CD8-positive, alpha-beta memory T cell (primary cell): Measurements from ENCODE around the gene AHCYL2. TPM values are rescaled to one million over a fixed set of nuclear protein-coding genes. Genes with fewer than 3 reads are reported as not detected.
"Not testable (repeated sequence)": the region's sequence is repeated elsewhere in the genome, so short reads cannot be mapped to it uniquely, and the experiment has no call there.

Experiments used
- CTCF ChIA-PET: fragments of 350-600 bp; sonication (Branson Sonifier 250); formaldehyde crosslinking; loops from one replicate; lab custom pipeline; 2021; ENCODE audit warnings: antibody characterized with exemption; lab: Charles Lee
- POLR2A ChIA-PET: fragments of 350-600 bp; sonication (Branson Sonifier 250); formaldehyde crosslinking; loops from one replicate; lab custom pipeline; 2021; ENCODE audit warnings: antibody characterized with exemption; lab: Charles Lee
- DNase-seq, 5 donors: peaks; one replicate each; pipeline versions ENCODE4 v3.0.0 to v3.0.0-alpha.2; 2020 to 2022; ENCODE audit warnings: mixed read lengths in 1 of 5
- H3K27ac ChIP-seq: one replicate; pipeline ENCODE4 v1.7.0; 2013; ENCODE audit warnings: low read depth, mild to moderate bottlenecking, low read length, moderate library complexity
- H3K27me3 ChIP-seq: 2 replicates; pipeline ENCODE4 v1.7.0; 2013; ENCODE audit warnings: low read length, mild to moderate bottlenecking; ENCODE audit not compliant: insufficient read depth, poor library complexity, severe bottlenecking
- H3K36me3 ChIP-seq: 2 replicates; pipeline ENCODE4 v1.7.0; 2013; ENCODE audit warnings: mild to moderate bottlenecking, low read length, moderate library complexity; ENCODE audit not compliant: insufficient read depth
- H3K4me1 ChIP-seq: 2 replicates; pipeline ENCODE4 v1.7.0; 2013; ENCODE audit warnings: mild to moderate bottlenecking, low read length, moderate library complexity; ENCODE audit not compliant: insufficient read depth
- H3K4me3 ChIP-seq: 2 replicates; pipeline ENCODE4 v1.7.0; 2013; ENCODE audit warnings: mild to moderate bottlenecking, low read length
- H3K9me3 ChIP-seq: 2 replicates; pipeline ENCODE4 v1.7.0; 2013; ENCODE audit warnings: mild to moderate bottlenecking, low read length
- H3K27ac Mint-ChIP-seq, 8 donors: one replicate each; pipeline ENCODE4 v1.8.0; 2020 to 2021; ENCODE audit warnings: mixed read lengths in 8 of 8, mild to moderate bottlenecking in 6 of 8, inconsistent platforms in 3 of 8, moderate library complexity in 3 of 8
- H3K27me3 Mint-ChIP-seq, 2 donors: one replicate each; pipeline ENCODE4 v1.8.0; 2020 to 2021; ENCODE audit warnings: mixed read lengths in 2 of 2, mild to moderate bottlenecking in 1 of 2, moderate library complexity in 1 of 2
- H3K36me3 Mint-ChIP-seq, 3 donors: one replicate each; pipeline ENCODE4 v1.8.0; 2020 to 2021; ENCODE audit warnings: mixed read lengths in 3 of 3, inconsistent platforms in 1 of 3, mild to moderate bottlenecking in 1 of 3
- H3K4me1 Mint-ChIP-seq, 3 donors: one replicate each; pipeline ENCODE4 v1.8.0; 2020 to 2021; ENCODE audit warnings: mixed read lengths in 3 of 3, inconsistent platforms in 1 of 3, mild to moderate bottlenecking in 1 of 3
- H3K4me3 Mint-ChIP-seq, 7 donors: one replicate each; pipeline ENCODE4 v1.8.0; 2020 to 2021; ENCODE audit warnings: mixed read lengths in 7 of 7, mild to moderate bottlenecking in 6 of 7, moderate library complexity in 4 of 7, inconsistent platforms in 2 of 7
- H3K9me3 Mint-ChIP-seq, 5 donors: one replicate each; pipeline ENCODE4 v1.8.0; 2020 to 2022; ENCODE audit warnings: mixed read lengths in 5 of 5, mild to moderate bottlenecking in 3 of 5, moderate library complexity in 2 of 5, inconsistent platforms in 1 of 5
- polyA plus RNA-seq: library from polyadenylated mRNA; unstranded; fragments of 300-500 nt; fragmentation: Illumina TruSeq; gene quantifications from one replicate; pipeline ENCODE4 v1.2.3, GENCODE V29; 2021
- total RNA-seq, 2 experiments: library from RNA; stranded (reverse); gene quantifications; one replicate each; pipeline ENCODE4 v1.2.3, GENCODE V29; 2021

AHCYL2 gene
- total and polyA plus RNA-seq, 3 experiments from 2014 or later, result 8.1 to 8.4 (median 8.2) TPM

DNA sequence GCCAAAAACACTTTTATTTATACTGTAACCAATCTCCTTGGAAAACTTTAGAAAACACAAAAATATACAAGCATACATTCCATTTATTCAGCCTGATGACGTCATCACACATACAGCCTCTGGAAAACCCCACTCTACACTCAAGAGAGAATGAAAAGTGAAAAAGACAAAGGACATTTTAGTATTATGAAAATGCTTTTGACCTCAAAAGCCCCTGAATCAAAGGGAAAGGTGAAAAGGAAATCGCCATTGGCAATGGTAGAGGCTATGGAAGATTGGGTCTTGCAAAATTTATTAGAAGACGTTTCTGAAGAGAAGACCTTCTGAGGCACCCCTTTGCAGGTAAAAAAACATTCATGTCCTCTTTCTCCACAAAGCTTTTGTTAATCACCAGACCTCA is 126.5 kb downstream of the AHCYL2 start:
- Mint-ChIP-seq H3K4me1 (no peaks in the 10 kb centered on the region), H3K27ac (no peak overlapping the region), H3K36me3 (peaks cover 0 to 2% (median 0%) of the 10 kb centered on the region in 3 donors), H3K9me3 (no peaks in the 10 kb centered on the region), H3K4me3 (no peak overlapping the region), H3K27me3 (no peaks in the 10 kb centered on the region)
- Histone ChIP-seq H3K27ac (no peak overlapping the region), H3K4me3 (no peak overlapping the region), H3K9me3 (no peaks in the 10 kb centered on the region), H3K27me3 (no peaks in the 10 kb centered on the region), H3K36me3 (no peaks in the 10 kb centered on the region), H3K4me1 (no peaks in the 10 kb centered on the region)
- no peak for DNase-seq
- ChIA-PET POLR2A (interaction anchor here (0.6 kb wide), 1 partner anchor 571 kb away, joined by 5 read pairs; no protein-coding TSS in a partner anchor), CTCF (no interaction called here)

DNA sequence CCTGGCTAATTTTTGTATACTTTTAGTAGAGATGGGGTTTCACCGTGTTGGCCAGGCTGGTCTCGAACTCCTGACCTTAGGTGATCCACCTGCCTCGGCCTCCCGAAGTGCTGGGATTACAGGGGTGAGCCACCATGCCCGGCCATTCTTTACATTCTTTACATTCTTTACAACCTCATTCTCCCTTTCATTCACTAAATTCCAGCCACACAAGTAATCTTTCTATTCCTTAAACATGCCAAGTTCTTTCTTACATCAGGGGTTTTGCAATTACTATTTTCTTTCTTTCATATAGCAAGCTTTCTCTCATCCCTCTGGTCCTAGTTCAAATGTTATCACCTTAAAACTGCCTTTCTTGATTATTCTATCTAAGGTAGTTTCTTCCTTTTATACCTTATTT is 128.3 kb downstream of the AHCYL2 start:
- CTCF ChIA-PET, H3K9me3 Mint-ChIP-seq, H3K36me3 Mint-ChIP-seq, H3K4me3 Mint-ChIP-seq, H3K4me1 Mint-ChIP-seq, H3K27me3 Mint-ChIP-seq, H3K36me3 ChIP-seq, H3K4me1 ChIP-seq, H3K27ac ChIP-seq, DNase-seq, H3K27ac Mint-ChIP-seq, H3K9me3 ChIP-seq, H3K4me3 ChIP-seq, H3K27me3 ChIP-seq, POLR2A ChIA-PET: not testable (repeated sequence)

GRCh38 chr7:129354428-129355157 is 129.8 kb downstream of the AHCYL2 start:
- no peaks in the 10 kb centered on the region for H3K9me3 ChIP-seq
- Mint-ChIP-seq H3K27ac (no peak overlapping the region), H3K9me3 (no peaks in the 10 kb centered on the region), H3K4me3 (no peak overlapping the region), H3K4me1 (peaks cover 0 to 9% (median 4%) of the 10 kb centered on the region in 3 donors), H3K27me3 (no peaks in the 10 kb centered on the region), H3K36me3 (peaks cover 0 to 2% (median 0%) of the 10 kb centered on the region in 3 donors)
- no peak overlapping the region for H3K4me3 ChIP-seq
- no peaks in the 10 kb centered on the region for H3K36me3 ChIP-seq
- ChIA-PET POLR2A (no interaction called here), CTCF (interaction anchor here (1.8 kb wide), 1 partner anchor 13 kb away, joined by 6 read pairs; no protein-coding TSS in a partner anchor)
- no peak overlapping the region for H3K27ac ChIP-seq
- DNase-seq, result no peak
- no peaks in the 10 kb centered on the region for H3K4me1 ChIP-seq
- H3K27me3 ChIP-seq, result no peaks in the 10 kb centered on the region

- ChIA-PET CTCF (interaction anchor here (2.3 kb wide), 1 partner anchor 11 kb away, joined by 8 read pairs; no protein-coding TSS in a partner anchor), POLR2A (no interaction called here)
- H3K27me3 Mint-ChIP-seq, result no peaks in the 10 kb centered on the region
Measured at GRCh38 chr7:129356176-129356575, 131.3 kb downstream of the AHCYL2 start.

DNA sequence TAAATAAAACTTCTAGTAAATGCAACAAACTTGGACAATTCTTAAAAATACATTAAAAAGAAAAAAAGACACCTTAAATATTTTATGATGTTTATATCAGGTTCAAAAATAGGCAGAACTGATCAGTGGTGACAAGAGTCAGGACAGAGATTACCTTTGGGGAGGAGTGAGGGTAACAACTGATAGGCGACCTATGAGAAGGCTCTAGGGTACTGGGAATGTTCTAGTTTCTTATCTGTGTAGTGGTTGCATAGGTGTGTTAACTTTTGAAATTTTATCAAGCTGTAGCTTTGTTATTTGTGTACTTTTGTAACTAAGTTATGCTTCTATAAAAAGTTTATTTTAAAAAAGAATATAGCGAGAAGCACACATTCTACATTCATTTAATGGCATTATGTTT is 134.3 kb downstream of the AHCYL2 start:
- Mint-ChIP-seq H3K4me3 (no peak overlapping the region), H3K27ac (no peak overlapping the region), H3K9me3 (no peaks in the 10 kb centered on the region), H3K36me3 (peaks cover 0 to 2% (median 0%) of the 10 kb centered on the region in 3 donors), H3K27me3 (no peaks in the 10 kb centered on the region), H3K4me1 (peaks cover 0 to 9% (median 4%) of the 10 kb centered on the region in 3 donors)
- Histone ChIP-seq H3K27ac (no peak overlapping the region), H3K4me3 (no peak overlapping the region), H3K27me3 (no peaks in the 10 kb centered on the region), H3K9me3 (no peaks in the 10 kb centered on the region), H3K4me1 (no peaks in the 10 kb centered on the region), H3K36me3 (no peaks in the 10 kb centered on the region)
- ChIA-PET POLR2A (no interaction called here), CTCF (interaction anchor here (1.4 to 1.6 kb wide), 2 partner anchors 9 to 11 kb away, joined by 6 to 8 read pairs; no protein-coding TSS in a partner anchor)
- DNase-seq, result no peak

More at GRCh38 chr7:129356176-129356575, 131.3 kb downstream of the AHCYL2 start:
- H3K4me3 Mint-ChIP-seq, result no peak overlapping the region
- DNase-seq, result no peak
- peaks cover 0 to 2% (median 0%) of the 10 kb centered on the region in 3 donors for H3K36me3 Mint-ChIP-seq
- no peak overlapping the region for H3K4me3 ChIP-seq
- no peak overlapping the region for H3K27ac ChIP-seq
- H3K27me3 ChIP-seq, result no peaks in the 10 kb centered on the region
- no peak overlapping the region for H3K27ac Mint-ChIP-seq
- H3K9me3 Mint-ChIP-seq, result no peaks in the 10 kb centered on the region
- peaks cover 0 to 9% (median 4%) of the 10 kb centered on the region in 3 donors for H3K4me1 Mint-ChIP-seq
- H3K4me1 ChIP-seq, result no peaks in the 10 kb centered on the region
- H3K9me3 ChIP-seq, result no peaks in the 10 kb centered on the region
- H3K36me3 ChIP-seq, result no peaks in the 10 kb centered on the region

- Mint-ChIP-seq H3K4me1 (peaks cover 0 to 9% (median 4%) of the 10 kb centered on the region in 3 donors), H3K9me3 (no peaks in the 10 kb centered on the region), H3K27me3 (no peaks in the 10 kb centered on the region), H3K4me3 (no peak overlapping the region), H3K36me3 (peaks cover 0 to under 1% (median 0%) of the 10 kb centered on the region in 3 donors), H3K27ac (no peak overlapping the region)
- no peaks in the 10 kb centered on the region for H3K27me3 ChIP-seq
- no peaks in the 10 kb centered on the region for H3K36me3 ChIP-seq
- CTCF ChIA-PET, result interaction anchor here (0.9 to 1.6 kb wide), 3 partner anchors 8 to 16 kb away, joined by 3 to 8 read pairs (median 6); no protein-coding TSS in a partner anchor
- no peaks in the 10 kb centered on the region for H3K4me1 ChIP-seq
- no peak for DNase-seq
- POLR2A ChIA-PET, result no interaction called here
- H3K27ac ChIP-seq, result no peak overlapping the region
- no peaks in the 10 kb centered on the region for H3K9me3 ChIP-seq
- no peak overlapping the region for H3K4me3 ChIP-seq
Measured at GRCh38 chr7:129359638-129360037, 134.8 kb downstream of the AHCYL2 start.

GRCh38 chr7:129361771-129362170 is 136.9 kb downstream of the AHCYL2 start:
- Histone ChIP-seq H3K9me3 (no peaks in the 10 kb centered on the region), H3K36me3 (no peaks in the 10 kb centered on the region), H3K4me3 (no peak overlapping the region), H3K4me1 (no peaks in the 10 kb centered on the region), H3K27ac (no peak overlapping the region), H3K27me3 (no peaks in the 10 kb centered on the region)
- no peaks in the 10 kb centered on the region for H3K27me3 Mint-ChIP-seq
- H3K4me1 Mint-ChIP-seq, result peaks cover 0 to 9% (median 4%) of the 10 kb centered on the region in 3 donors
- no peak overlapping the region for H3K4me3 Mint-ChIP-seq
- no peaks in the 10 kb centered on the region for H3K9me3 Mint-ChIP-seq
- ChIA-PET POLR2A (no interaction called here), CTCF (interaction anchor here (0.6 to 1.0 kb wide), 2 partner anchors 468 to 664 kb away, joined by 3 read pairs; no protein-coding TSS in a partner anchor)
- no peak overlapping the region for H3K27ac Mint-ChIP-seq
- H3K36me3 Mint-ChIP-seq, result no peaks in the 10 kb centered on the region
- DNase-seq, result no peak

DNA sequence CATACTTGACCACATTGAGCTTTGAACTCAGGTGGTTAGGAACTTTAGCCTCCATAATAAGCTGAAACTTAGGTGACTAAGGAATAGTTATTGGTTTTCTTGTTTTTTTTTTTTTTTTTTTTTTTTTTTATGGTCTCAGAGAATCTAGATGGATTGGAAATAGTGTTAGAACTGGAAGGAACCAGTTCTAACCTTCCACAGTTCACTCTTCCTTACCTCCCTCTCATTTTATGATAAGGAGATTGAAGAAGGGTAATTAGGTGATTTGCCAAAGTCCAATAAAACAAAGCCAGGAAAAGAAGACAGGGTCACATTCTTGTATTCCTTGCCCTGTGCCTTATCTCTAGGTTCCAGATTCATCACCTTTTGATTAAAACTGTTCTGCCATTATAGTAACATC is 137.7 kb downstream of the AHCYL2 start:
- Histone ChIP-seq H3K4me1 (peaks cover 1% of the 10 kb centered on the region), H3K4me3 (no peak overlapping the region), H3K36me3 (no peaks in the 10 kb centered on the region), H3K27ac (no peak overlapping the region), H3K9me3 (no peaks in the 10 kb centered on the region), H3K27me3 (no peaks in the 10 kb centered on the region)
- H3K27ac Mint-ChIP-seq, result no peak overlapping the region
- no peaks in the 10 kb centered on the region for H3K36me3 Mint-ChIP-seq
- no peak overlapping the region for H3K4me3 Mint-ChIP-seq
- H3K4me1 Mint-ChIP-seq, result peaks cover 1 to 9% (median 4%) of the 10 kb centered on the region in 3 donors
- POLR2A ChIA-PET, result no interaction called here
- H3K27me3 Mint-ChIP-seq, result no peaks in the 10 kb centered on the region
- DNase-seq, result no peak
- CTCF ChIA-PET, result interaction anchor here (0.6 to 1.0 kb wide), 2 partner anchors 467 to 663 kb away, joined by 3 read pairs; no protein-coding TSS in a partner anchor
- no peaks in the 10 kb centered on the region for H3K9me3 Mint-ChIP-seq
